Panc1 (cell line): Measurements from ENCODE around the gene PDE3B. TPM values are rescaled to one million over a fixed set of nuclear protein-coding genes. Genes with fewer than 3 reads are reported as not detected.

Experiments used
- ATAC-seq: fragments of 200-7000 bp; cut with Tn5 transposase; 2 replicates; pipeline ENCODE4 v1.9.1; 2020; ENCODE audit warnings: mild to moderate bottlenecking, moderate library complexity
- BruUV-seq: library from RNA; stranded (reverse); fragments of 400-500 nt; replicated peaks from 2 replicates; lab custom pipeline; 2021; lab: Mats Ljungman, UMichigan
- CTCF ChIA-PET: fragments of 300-600 bp; sonication (Branson Sonifier 250); formaldehyde crosslinking; loops from one replicate; lab custom pipeline; 2022; ENCODE audit warnings: antibody characterized with exemption; lab: Charles Lee
- POLR2A ChIA-PET: fragments of 300-600 bp; sonication (Branson Sonifier 250); formaldehyde crosslinking; loops from one replicate; lab custom pipeline; 2022; ENCODE audit warnings: antibody characterized with exemption; lab: Charles Lee
- DNase-seq: peaks from one replicate; pipeline ENCODE4 v3.0.0-alpha.2; 2010; ENCODE audit warnings: low read depth, low spot score
- H3K27ac ChIP-seq: 2 replicates; pipeline ENCODE4 v1.5.1; 2011; ENCODE audit warnings: mild to moderate bottlenecking, low read length, inconsistent platforms
- H3K27me3 ChIP-seq: fragments of 200-500 bp; sonication (Bioruptor generic); 2 replicates; pipeline ENCODE4 v1.6.0; 2014; ENCODE audit warnings: low read length, inconsistent platforms; ENCODE audit not compliant: control insufficient read depth, insufficient read depth
- H3K36me3 ChIP-seq: fragments of 200-500 bp; sonication (Bioruptor generic); 2 replicates; pipeline ENCODE4 v1.5.1; 2014; ENCODE audit warnings: inconsistent platforms, mild to moderate bottlenecking, low read length, moderate library complexity; ENCODE audit not compliant: control insufficient read depth, insufficient read depth
- H3K4me1 ChIP-seq: 2 replicates; pipeline ENCODE4 v1.5.1; 2011; ENCODE audit warnings: inconsistent platforms, mild to moderate bottlenecking, low read length, moderate library complexity; ENCODE audit not compliant: control insufficient read depth, insufficient read depth
- H3K4me3 ChIP-seq, 2 experiments: 2 replicates each; pipeline ENCODE4 v1.5.1; 2011 to 2012; ENCODE audit warnings: low read depth in 2 of 2, low read length in 2 of 2, mild to moderate bottlenecking in 2 of 2, inconsistent platforms in 1 of 2, moderate library complexity in 1 of 2
- H3K9me3 ChIP-seq: fragments of 200-500 bp; sonication (Bioruptor generic); 2 replicates; pipeline ENCODE4 v1.5.1; 2014; ENCODE audit warnings: low read depth, mild to moderate bottlenecking, inconsistent platforms, low read length, moderate library complexity; ENCODE audit not compliant: control insufficient read depth, insufficient read depth
- CTCF ChIP-seq: fragments of 450-650 bp; IDR thresholded peaks from 2 replicates; pipeline ENCODE4 v1.5.1; 2017; ENCODE audit warnings: mild to moderate bottlenecking
- POLR2AphosphoS5 ChIP-seq: IDR thresholded peaks from 2 replicates; pipeline ENCODE4 v1.6.1; 2012; ENCODE audit warnings: mild to moderate bottlenecking, low read depth, low read length, moderate library complexity
- REST ChIP-seq, 2 experiments: IDR thresholded peaks; 2 replicates each; pipeline ENCODE4 v1.6.1; 2011 to 2012; ENCODE audit warnings: low read depth in 2 of 2, control low read depth in 1 of 2, low read length in 1 of 2, mild to moderate bottlenecking in 1 of 2, moderate library complexity in 1 of 2; ENCODE audit not compliant: insufficient read depth in 1 of 2
- SIN3A ChIP-seq: IDR thresholded peaks from 2 replicates; pipeline ENCODE4 v1.6.1; 2012; ENCODE audit warnings: low read depth, mild to moderate bottlenecking, low read length, moderate library complexity, borderline replicate concordance; ENCODE audit not compliant: insufficient read depth
- TCF7L2 ChIP-seq: IDR thresholded peaks from 2 replicates; pipeline ENCODE4 v1.6.1; 2011; ENCODE audit warnings: mild to moderate bottlenecking, low read depth, low read length, inconsistent platforms
- in situ Hi-C: cut with HindIII; loops from 2 replicates; pipeline ENCODE4 v1.10.0; 2016; ENCODE audit warnings: low sequenced_read_pairs, low pct_unique_long_range_greater_than_20kb
- intact Hi-C: fragments of 100-400 bp; cut with micrococcal nuclease; formaldehyde crosslinking; loops from one replicate; pipeline ENCODE4 v1.10.0; 2022; ENCODE audit not compliant: unreplicated experiment
- total RNA-seq: library from RNA; stranded (reverse); gene quantifications from one replicate; pipeline ENCODE4 v1.2.1, GENCODE V29; 2021; ENCODE audit not compliant: unreplicated experiment

PDE3B gene
- total RNA-seq, 1 experiment from 2014 or later: 33.0 TPM

DNA sequence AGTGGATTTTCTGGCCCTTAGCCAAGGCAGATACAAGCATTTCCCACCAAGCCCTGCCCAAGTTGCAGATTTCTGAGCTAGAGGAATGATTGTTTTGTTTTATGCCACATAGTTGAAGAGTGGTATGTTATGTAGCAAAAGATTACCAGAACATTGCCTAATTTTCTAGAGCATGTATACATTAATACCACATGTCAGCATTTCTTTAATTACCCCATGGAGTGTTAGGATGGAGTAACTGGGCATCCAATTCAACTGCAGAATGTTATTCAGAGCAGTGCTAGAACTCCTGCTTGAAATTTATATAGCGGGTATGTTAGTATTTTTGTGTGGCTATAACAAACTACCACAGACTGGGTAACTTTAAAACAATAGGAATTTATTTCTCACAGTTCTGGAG, 272.8 kb downstream of the PDE3B start:
- Histone ChIP-seq H3K27ac (no peak overlapping the region), H3K4me3 (no peak overlapping the region), H3K27me3 (peaks cover 13% of the 10 kb centered on the region), H3K36me3 (no peaks in the 10 kb centered on the region), H3K9me3 (no peaks in the 10 kb centered on the region), H3K4me1 (no peaks in the 10 kb centered on the region)
- TF ChIP-seq TCF7L2 (no peak), SIN3A (no peak), REST (IDR thresholded peaks at IDR 0.05; ENCODE audit: insufficient read depth in 1 of 2, low read depth in 2 of 2, low read length in 1 of 2) (no peak), CTCF (no peak), POLR2AphosphoS5 (no peak)
- no TSS peak for BruUV-seq
- ChIA-PET POLR2A (no interaction called here), CTCF (no interaction called here)
- in situ Hi-C loops: no loop called here
- no peak for ATAC-seq
- intact Hi-C loops: no loop called here
- DNase-seq: no peak

Other genes with a start within 250 kb of the PDE3B start
- gene COPB1, start 144.0 kb upstream of the PDE3B start, total RNA-seq: 123 TPM
- 198 TPM for gene PSMA1, start 123.4 kb upstream of the PDE3B start, total RNA-seq
- 11.2 TPM for gene CYP2R1, start 248.4 kb downstream of the PDE3B start, total RNA-seq